Measurements from ENCODE around the gene RPS6KA3. TPM values are rescaled to one million over a fixed set of nuclear protein-coding genes. Genes with fewer than 3 reads are reported as not detected.
"Not testable (repeated sequence)": the region's sequence is repeated elsewhere in the genome, so short reads cannot be mapped to it uniquely, and the experiment has no call there.

The RPS6KA3 gene
- polyA plus RNA-seq, 1 donor from 2014 or later = 7.2 TPM

- Mint-ChIP-seq H3K27me3 (no peaks in the 10 kb centered on the region), H3K36me3 (peaks cover 2% of the 10 kb centered on the region), H3K27ac (peak overlapping the region in 1 of 3 donors; percentile 25), H3K4me1 (peaks cover 0 to 2% (median 2%) of the 10 kb centered on the region in 3 donors), H3K9me3 (no peaks in the 10 kb centered on the region), H3K4me3 (no peak overlapping the region)
These were observed 137.2 kb downstream of the RPS6KA3 start for GRCh38 chrX:20129547-20129946.

- no peaks in the 10 kb centered on the region for H3K9me3 Mint-ChIP-seq
- H3K27ac Mint-ChIP-seq = peak overlapping the region in 2 of 3 donors; percentile 16 to 48
- peaks cover 0 to 2% (median 2%) of the 10 kb centered on the region in 3 donors for H3K4me1 Mint-ChIP-seq
- peaks cover 2% of the 10 kb centered on the region for H3K36me3 Mint-ChIP-seq
- no peak overlapping the region for H3K4me3 Mint-ChIP-seq
- no peaks in the 10 kb centered on the region for H3K27me3 Mint-ChIP-seq
These were observed 138.0 kb downstream of the RPS6KA3 start for GRCh38 chrX:20128670-20129069.

DNA sequence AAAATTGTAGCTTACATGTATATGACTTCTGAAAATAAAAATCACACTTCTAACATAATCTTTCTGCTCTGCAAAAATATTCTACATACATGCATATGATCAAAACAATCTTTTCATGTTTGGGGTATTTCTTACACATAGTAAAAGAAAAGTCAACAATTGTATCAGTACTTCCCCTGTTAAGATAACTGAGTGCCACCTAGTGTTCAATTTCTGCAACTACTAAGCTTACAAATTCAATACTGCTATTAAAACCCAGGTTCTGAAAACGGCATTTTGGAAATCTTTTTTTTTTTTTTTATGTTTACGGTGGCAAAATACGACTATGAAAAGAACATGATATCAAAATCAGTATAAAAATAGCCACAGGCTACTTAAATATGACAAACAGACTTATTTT lies 139.3 kb downstream of the RPS6KA3 start:
- not testable (repeated sequence) for H3K36me3 Mint-ChIP-seq, H3K27ac Mint-ChIP-seq, H3K4me1 Mint-ChIP-seq, H3K27me3 Mint-ChIP-seq, H3K9me3 Mint-ChIP-seq, H3K4me3 Mint-ChIP-seq

GRCh38 chrX:20126833-20127232 lies 139.9 kb downstream of the RPS6KA3 start:
- not testable (repeated sequence) for H3K4me1 Mint-ChIP-seq, H3K9me3 Mint-ChIP-seq, H3K27ac Mint-ChIP-seq, H3K36me3 Mint-ChIP-seq, H3K4me3 Mint-ChIP-seq, H3K27me3 Mint-ChIP-seq

DNA sequence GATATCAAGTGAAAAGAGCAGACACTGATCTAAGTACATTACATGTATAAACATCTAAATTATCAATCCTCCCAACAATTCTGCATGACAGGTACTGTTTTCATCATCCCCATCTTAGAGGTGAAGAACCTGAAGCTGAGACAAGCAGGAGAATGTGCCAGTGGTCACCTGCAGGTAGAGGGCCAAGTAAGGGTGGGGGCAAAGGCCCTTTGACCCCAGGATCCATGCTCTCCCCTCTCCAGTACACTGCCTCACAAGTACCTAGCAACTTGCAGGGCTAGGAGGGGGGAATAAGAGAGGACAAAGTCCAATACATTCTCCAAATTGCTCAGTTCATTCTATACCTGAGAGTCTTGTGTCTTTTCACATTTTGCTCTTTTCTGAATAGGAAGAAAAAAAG lies 141.7 kb downstream of the RPS6KA3 start:
- peak overlapping the region in 1 of 4 donors; percentile 28 for H3K4me3 Mint-ChIP-seq
- H3K9me3 Mint-ChIP-seq = no peaks in the 10 kb centered on the region
- no peak overlapping the region for H3K27ac Mint-ChIP-seq
- H3K27me3 Mint-ChIP-seq = no peaks in the 10 kb centered on the region
- peaks cover 4% of the 10 kb centered on the region for H3K36me3 Mint-ChIP-seq
- H3K4me1 Mint-ChIP-seq = peaks cover 0 to 5% (median 4%) of the 10 kb centered on the region in 3 donors

- no peaks in the 10 kb centered on the region for H3K9me3 Mint-ChIP-seq
- no peak overlapping the region for H3K27ac Mint-ChIP-seq
- H3K4me3 Mint-ChIP-seq = no peak overlapping the region
- peaks cover 2% of the 10 kb centered on the region for H3K36me3 Mint-ChIP-seq
- H3K4me1 Mint-ChIP-seq = peaks cover 3 to 5% (median 5%) of the 10 kb centered on the region in 3 donors
- peaks cover 11% of the 10 kb centered on the region for H3K27me3 Mint-ChIP-seq
These were observed 148.5 kb downstream of the RPS6KA3 start for GRCh38 chrX:20118065-20118824.

GRCh38 chrX:20116577-20117240 lies 150.0 kb downstream of the RPS6KA3 start, which contains the start of gene MAP7D2:
TSS of gene MAP7D2 (minus strand) at chrX:20116907. CDS start at chrX:20116879, 28 bp downstream.
- Mint-ChIP-seq H3K27me3 (peaks cover 11% of the 10 kb centered on the region), H3K4me1 (peaks cover 3 to 5% (median 4%) of the 10 kb centered on the region in 3 donors), H3K4me3 (peak within 1 kb of the TSS in 1 of 4 donors; percentile 58), H3K9me3 (no peaks in the 10 kb centered on the region), H3K36me3 (peaks cover 2% of the 10 kb centered on the region), H3K27ac (no peak within 1 kb of the TSS)

DNA sequence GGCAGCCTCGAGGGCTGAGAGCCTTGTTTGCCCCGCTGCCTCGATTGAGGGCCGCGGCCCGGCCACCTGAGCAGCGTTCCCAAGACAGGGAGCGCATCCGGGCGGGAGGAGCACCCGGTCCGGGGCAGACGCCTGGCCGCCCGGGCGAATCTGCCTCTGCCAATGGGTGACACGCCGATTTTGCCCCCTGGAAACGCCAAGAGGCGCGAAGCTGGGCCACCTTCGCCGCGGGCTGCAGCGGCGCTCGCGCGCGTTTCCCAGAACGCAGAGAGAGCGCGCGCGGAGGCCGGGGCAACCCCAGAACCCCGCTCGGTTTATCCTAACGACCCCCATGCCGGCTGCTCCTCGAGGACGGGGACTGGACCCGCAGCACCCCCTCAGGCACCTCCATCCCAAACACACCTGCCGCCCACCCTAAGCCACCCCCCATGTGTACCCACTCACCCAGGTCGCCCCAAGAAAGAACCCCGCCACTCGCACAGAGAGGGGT lies 150.6 kb downstream of the RPS6KA3 start:
- Mint-ChIP-seq H3K27ac (no peak overlapping the region), H3K4me1 (peaks cover 0 to 3% (median 2%) of the 10 kb centered on the region in 3 donors), H3K36me3 (peaks cover 2% of the 10 kb centered on the region), H3K9me3 (no peaks in the 10 kb centered on the region), H3K4me3 (peak overlapping the region in 1 of 4 donors; percentile 58), H3K27me3 (peaks cover 11% of the 10 kb centered on the region)

DNA sequence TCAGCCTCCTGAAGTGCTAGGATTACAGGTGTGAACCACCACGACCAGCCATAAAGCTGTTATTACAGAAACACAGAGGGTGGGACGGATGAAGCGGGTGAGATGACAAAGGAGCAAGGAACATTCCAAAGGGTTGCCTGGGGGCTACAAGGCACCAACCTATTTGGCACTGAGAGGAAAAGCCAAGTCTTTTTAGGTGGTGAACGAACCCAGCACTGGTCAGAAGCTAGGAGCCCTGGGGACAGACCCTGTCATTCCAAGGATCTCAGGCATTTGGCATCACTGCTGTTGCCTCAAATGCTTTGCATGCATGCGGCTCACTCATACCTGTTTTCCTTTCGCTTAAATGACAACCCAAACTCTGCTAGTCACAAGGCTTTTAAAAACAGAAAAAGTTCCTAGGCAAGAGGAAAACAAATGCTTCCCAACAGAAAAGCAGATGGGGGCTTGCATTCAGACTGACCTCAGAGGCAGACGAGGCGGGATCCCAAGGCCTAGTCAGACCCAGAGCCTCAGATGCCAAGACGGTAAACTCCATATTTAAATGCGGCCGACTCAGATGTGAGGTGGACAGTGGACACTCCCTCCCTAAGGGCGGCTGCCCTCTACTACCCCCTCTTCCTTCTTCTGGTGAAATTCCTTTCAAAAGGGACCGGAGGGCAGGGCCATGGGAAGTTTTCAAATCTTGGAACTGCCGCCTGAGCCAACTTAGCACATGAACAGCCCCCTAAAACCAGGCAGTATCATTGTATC lies 154.5 kb downstream of the RPS6KA3 start:
- H3K9me3 Mint-ChIP-seq = no peaks in the 10 kb centered on the region
- peaks cover 8% of the 10 kb centered on the region for H3K27me3 Mint-ChIP-seq
- peaks cover 0 to 3% (median 0%) of the 10 kb centered on the region in 3 donors for H3K4me1 Mint-ChIP-seq
- H3K4me3 Mint-ChIP-seq = no peak overlapping the region
- H3K27ac Mint-ChIP-seq = no peak overlapping the region
- peaks cover 2% of the 10 kb centered on the region for H3K36me3 Mint-ChIP-seq

- Mint-ChIP-seq H3K27ac (no peak overlapping the region), H3K36me3 (peaks cover 2% of the 10 kb centered on the region), H3K4me3 (no peak overlapping the region), H3K4me1 (peaks cover 0 to 3% (median 0%) of the 10 kb centered on the region in 3 donors), H3K9me3 (no peaks in the 10 kb centered on the region), H3K27me3 (peaks cover 8% of the 10 kb centered on the region)
These were observed 155.4 kb downstream of the RPS6KA3 start for GRCh38 chrX:20111271-20111670.

- no peak overlapping the region for H3K27ac Mint-ChIP-seq
- peaks cover 1% of the 10 kb centered on the region for H3K27me3 Mint-ChIP-seq
- H3K9me3 Mint-ChIP-seq = no peaks in the 10 kb centered on the region
- no peak overlapping the region for H3K4me3 Mint-ChIP-seq
- peaks cover 0 to 2% (median 0%) of the 10 kb centered on the region in 3 donors for H3K4me1 Mint-ChIP-seq
- H3K36me3 Mint-ChIP-seq = peaks cover 4% of the 10 kb centered on the region
These were observed 164.7 kb downstream of the RPS6KA3 start for GRCh38 chrX:20101934-20102581.

Other genes with a start within 250 kb of the RPS6KA3 start
- 0.23 TPM for gene MAP7D2, start 150.0 kb downstream of the RPS6KA3 start, polyA plus RNA-seq
- gene EIF1AX, start 125.1 kb downstream of the RPS6KA3 start, polyA plus RNA-seq = 89.0 TPM